Mesenchymal stem cell (in vitro differentiated cells and primary cell): Measurements from ENCODE around the gene LLGL1.

ENCODE experiments used
- DNase-seq: peaks from one replicate; pipeline ENCODE4 v3.0.0-alpha.2; 2013
- H2AFZ ChIP-seq: one replicate; pipeline ENCODE4 v1.6.1; 2013; ENCODE audit warnings: low read depth, mild to moderate bottlenecking, control low read depth, inconsistent platforms, low read length, moderate library complexity
- H2AK5ac ChIP-seq: 2 replicates; pipeline ENCODE4 v1.6.1; 2013; ENCODE audit warnings: low read length, moderate library complexity, mild to moderate bottlenecking, inconsistent platforms; ENCODE audit not compliant: severe bottlenecking
- H2BK120ac ChIP-seq: one replicate; pipeline ENCODE4 v1.6.1; 2013; ENCODE audit warnings: low read depth, mild to moderate bottlenecking, inconsistent platforms, low read length, moderate library complexity
- H2BK12ac ChIP-seq, 2 experiments: one replicate each; pipeline ENCODE4 v1.6.1; 2013; ENCODE audit warnings: inconsistent platforms in 2 of 2, low read length in 2 of 2, mild to moderate bottlenecking in 2 of 2, moderate library complexity in 2 of 2, control low read depth in 1 of 2
- H2BK15ac ChIP-seq: one replicate; pipeline ENCODE4 v1.6.1; 2013; ENCODE audit warnings: mild to moderate bottlenecking, low read depth, inconsistent platforms; ENCODE audit not compliant: poor library complexity, severe bottlenecking
- H2BK5ac ChIP-seq: 2 replicates; pipeline ENCODE4 v1.6.1; 2013; ENCODE audit warnings: low read depth, mild to moderate bottlenecking, low read length, control low read depth, inconsistent platforms; ENCODE audit not compliant: poor library complexity, severe bottlenecking
- H3K14ac ChIP-seq, 2 experiments: one replicate each; pipeline ENCODE4 v1.6.1; 2013; ENCODE audit warnings: inconsistent platforms in 2 of 2, low read length in 2 of 2, control low read depth in 1 of 2, mild to moderate bottlenecking in 1 of 2, moderate library complexity in 1 of 2
- H3K18ac ChIP-seq, 2 experiments: one replicate each; pipeline ENCODE4 v1.6.1; 2013; ENCODE audit warnings: inconsistent platforms in 2 of 2, low read length in 2 of 2, control low read depth in 1 of 2, low read depth in 1 of 2, mild to moderate bottlenecking in 1 of 2
- H3K23ac ChIP-seq, 2 experiments: one replicate each; pipeline ENCODE4 v1.6.1; 2013; ENCODE audit warnings: inconsistent platforms in 2 of 2, low read length in 2 of 2, mild to moderate bottlenecking in 2 of 2, moderate library complexity in 2 of 2, control low read depth in 1 of 2
- H3K27ac ChIP-seq: 2 replicates; pipeline ENCODE4 v1.5.1; 2013; ENCODE audit warnings: mild to moderate bottlenecking, moderate library complexity, low read length, control low read depth, inconsistent platforms; ENCODE audit not compliant: poor library complexity, severe bottlenecking
- H3K27me3 ChIP-seq, 2 experiments: 2 replicates each; pipeline versions ENCODE4 v1.6.1 to v1.7.0; 2013; ENCODE audit warnings: low read length in 2 of 2, mild to moderate bottlenecking in 2 of 2, moderate library complexity in 2 of 2, control low read depth in 1 of 2, inconsistent platforms in 1 of 2; ENCODE audit not compliant: control insufficient read depth in 1 of 2, insufficient read depth in 1 of 2
- H3K36me3 ChIP-seq, 2 experiments: 2 replicates each; pipeline versions ENCODE4 v1.6.1 to v1.7.0; 2013; ENCODE audit warnings: low read length in 2 of 2, control low read depth in 1 of 2, inconsistent platforms in 1 of 2, low read depth in 1 of 2, mild to moderate bottlenecking in 1 of 2; ENCODE audit not compliant: insufficient read depth in 2 of 2, control insufficient read depth in 1 of 2
- H3K4ac ChIP-seq, 2 experiments: one replicate each; pipeline ENCODE4 v1.6.1; 2013; ENCODE audit warnings: inconsistent platforms in 2 of 2, low read length in 2 of 2, mild to moderate bottlenecking in 2 of 2, moderate library complexity in 2 of 2, control low read depth in 1 of 2, low read depth in 1 of 2
- H3K4me1 ChIP-seq: 2 replicates; pipeline ENCODE4 v1.6.1; 2013; ENCODE audit warnings: low read depth, low read length, control low read depth; ENCODE audit not compliant: control insufficient read depth, insufficient read depth
- H3K4me2 ChIP-seq: 2 replicates; pipeline ENCODE4 v1.6.1; 2013; ENCODE audit warnings: low read length, mild to moderate bottlenecking, inconsistent platforms; ENCODE audit not compliant: poor library complexity, severe bottlenecking
- H3K4me3 ChIP-seq, 2 experiments: 2 replicates each; pipeline versions ENCODE4 v1.5.1 to v1.7.0; 2013; ENCODE audit warnings: low read length in 2 of 2, mild to moderate bottlenecking in 2 of 2, control low read depth in 1 of 2, low read depth in 1 of 2; ENCODE audit not compliant: insufficient read depth in 1 of 2
- H3K79me1 ChIP-seq: replicated peaks from 2 replicates; pipeline ENCODE4 v1.6.1; 2013; ENCODE audit warnings: mild to moderate bottlenecking, control low read depth, low read length, inconsistent platforms; ENCODE audit not compliant: poor library complexity, severe bottlenecking
- H3K9ac ChIP-seq: 2 replicates; pipeline ENCODE4 v1.7.0; 2013; ENCODE audit warnings: mild to moderate bottlenecking, low read length, moderate library complexity
- H3K9me3 ChIP-seq: 2 replicates; pipeline ENCODE4 v1.7.0; 2013; ENCODE audit warnings: mild to moderate bottlenecking, low read length; ENCODE audit not compliant: control insufficient read depth
- H4K8ac ChIP-seq: one replicate; pipeline ENCODE4 v1.6.1; 2013; ENCODE audit warnings: inconsistent platforms, mild to moderate bottlenecking, low read length, moderate library complexity
- H4K91ac ChIP-seq: one replicate; pipeline ENCODE4 v1.6.1; 2013; ENCODE audit warnings: mild to moderate bottlenecking, low read length, inconsistent platforms
- WGBS: methylation state at CpG from one replicate; pipeline ENCODE4 v1.1.7; 2013; ENCODE audit warnings: mixed read lengths; 5-methylcytosine and 5-hydroxymethylcytosine counted together

Gene LLGL1

GRCh38 chr17:18229254-18229653 is 3.8 kb downstream of the LLGL1 start:
- Histone ChIP-seq H3K14ac (no peak overlapping the region), H2BK15ac (no peak overlapping the region), H3K27ac (no peak overlapping the region), H4K8ac (no peak overlapping the region), H2BK120ac (no peak overlapping the region), H3K18ac (no peak overlapping the region), H3K36me3 (peaks cover 21 to 36% of the 10 kb centered on the region in 2 experiments), H2AFZ (no peak overlapping the region), H3K79me1 (peaks cover 45% of the 10 kb centered on the region), H2BK12ac (no peak overlapping the region), H3K4me1 (peaks cover 30% of the 10 kb centered on the region), H3K9me3 (no peaks in the 10 kb centered on the region), H3K4me3 (no peak overlapping the region), H2AK5ac (no peak overlapping the region), H2BK5ac (no peak overlapping the region), H3K23ac (no peak overlapping the region), H3K9ac (no peak overlapping the region), H3K27me3 (no peaks in the 10 kb centered on the region), H3K4ac (no peak overlapping the region), H4K91ac (no peak overlapping the region), H3K4me2 (no peak overlapping the region)
- WGBS: 86% methylated on average over 4 of the region's 4 CpGs
- no peak for DNase-seq

GRCh38 chr17:18229771-18230170 is 4.3 kb downstream of the LLGL1 start:
- Histone ChIP-seq H2AK5ac (no peak overlapping the region), H3K9me3 (no peaks in the 10 kb centered on the region), H3K27ac (no peak overlapping the region), H3K23ac (no peak overlapping the region), H2AFZ (no peak overlapping the region), H3K4me1 (peaks cover 27% of the 10 kb centered on the region), H2BK120ac (no peak overlapping the region), H3K18ac (no peak overlapping the region), H3K4me2 (no peak overlapping the region), H3K27me3 (no peaks in the 10 kb centered on the region), H3K9ac (no peak overlapping the region), H2BK12ac (no peak overlapping the region), H2BK15ac (no peak overlapping the region), H3K4me3 (no peak overlapping the region), H3K36me3 (peaks cover 26 to 41% of the 10 kb centered on the region in 2 experiments), H4K91ac (no peak overlapping the region), H3K4ac (no peak overlapping the region), H4K8ac (no peak overlapping the region), H3K14ac (no peak overlapping the region), H3K79me1 (peaks cover 47% of the 10 kb centered on the region), H2BK5ac (no peak overlapping the region)
- WGBS: 96% methylated on average over 7 of the region's 7 CpGs
- no peak for DNase-seq

- Histone ChIP-seq H3K23ac (no peak overlapping the region), H2AK5ac (no peak overlapping the region), H3K18ac (no peak overlapping the region), H3K4me3 (no peak overlapping the region), H3K4me1 (peaks cover 31% of the 10 kb centered on the region), H3K27me3 (no peaks in the 10 kb centered on the region), H4K8ac (no peak overlapping the region), H2BK15ac (no peak overlapping the region), H3K27ac (no peak overlapping the region), H3K9me3 (no peaks in the 10 kb centered on the region), H3K79me1 (peaks cover 47% of the 10 kb centered on the region), H3K4me2 (no peak overlapping the region), H3K9ac (no peak overlapping the region), H2AFZ (no peak overlapping the region), H3K36me3 (peaks cover 33 to 49% of the 10 kb centered on the region in 2 experiments), H4K91ac (no peak overlapping the region), H3K4ac (no peak overlapping the region), H2BK5ac (no peak overlapping the region), H2BK120ac (no peak overlapping the region), H2BK12ac (no peak overlapping the region), H3K14ac (no peak overlapping the region)
- no peak for DNase-seq
- WGBS: 93% methylated on average over 14 of the region's 14 CpGs
These were observed 5.1 kb downstream of the LLGL1 start for GRCh38 chr17:18230288-18231141.

GRCh38 chr17:18231164-18231563 is 5.7 kb downstream of the LLGL1 start:
- H3K18ac ChIP-seq: no peak overlapping the region
- DNase-seq: no peak
- no peak overlapping the region for H2BK5ac ChIP-seq
- H3K4ac ChIP-seq: no peak overlapping the region
- peaks cover 40 to 51% of the 10 kb centered on the region in 2 experiments for H3K36me3 ChIP-seq
- H3K79me1 ChIP-seq: peaks cover 45% of the 10 kb centered on the region
- H3K23ac ChIP-seq: no peak overlapping the region
- WGBS: 69% methylated on average over 9 of the region's 9 CpGs
- no peak overlapping the region for H2BK120ac ChIP-seq
- no peak overlapping the region for H4K8ac ChIP-seq
- H3K4me2 ChIP-seq: no peak overlapping the region
- H3K4me3 ChIP-seq: no peak overlapping the region
- H3K27ac ChIP-seq: no peak overlapping the region
- H3K9me3 ChIP-seq: no peaks in the 10 kb centered on the region
- H2BK15ac ChIP-seq: no peak overlapping the region
- H2BK12ac ChIP-seq: no peak overlapping the region
- H3K4me1 ChIP-seq: peaks cover 37% of the 10 kb centered on the region
- no peak overlapping the region for H2AFZ ChIP-seq
- no peaks in the 10 kb centered on the region for H3K27me3 ChIP-seq
- H3K14ac ChIP-seq: peak overlapping the region in 1 of 2 experiments; percentile 71
- H4K91ac ChIP-seq: no peak overlapping the region
- H2AK5ac ChIP-seq: no peak overlapping the region
- H3K9ac ChIP-seq: no peak overlapping the region
